ENCODE results near the gene SBNO2. TPM values are rescaled to one million over a fixed set of nuclear protein-coding genes. Genes with fewer than 3 reads are reported as not detected.

SBNO2 gene
- total and polyA plus RNA-seq, 10 donors: 16.2 to 230 (median 112) TPM

GRCh38 chr19:1221904-1222255 is 47.8 kb upstream of the SBNO2 start:
- 85 to 94% (median 92%) methylated on average over 16 to 22 of the region's 22 CpGs for WGBS, 5 donors
- Histone ChIP-seq H3K27ac (peak overlapping the region in 4 of 8 donors; percentile 27 to 55 (median 38)), H3K9me3 (no peaks in the 10 kb centered on the region), H3K27me3 (replicated peaks in 1 of 7) (no peaks in the 10 kb centered on the region), H3K36me3 (peaks cover 0 to 97% (median 67%) of the 10 kb centered on the region in 6 donors), H3K4me1 (peaks cover 8 to 65% (median 41%) of the 10 kb centered on the region in 6 donors), H3K4me3 (no peak overlapping the region)
- no peak for DNase-seq
- no peak for TF ChIP-seq POLR2A (IDR thresholded peaks at IDR 0.05)
- TF ChIP-seq POLR2AphosphoS5 (IDR thresholded peaks at IDR 0.05): peak in 1 of 3 donors; percentile 0
- intact Hi-C loops (cut with DNase I; ENCODE audit: low total_unique reads): no loop called here

GRCh38 chr19:1220976-1221903 is 47.2 kb upstream of the SBNO2 start:
- WGBS, 5 donors: 77 to 82% (median 81%) methylated on average over 25 to 38 of the region's 38 CpGs
- no peak for DNase-seq
- H3K27me3 ChIP-seq (replicated peaks in 1 of 7): no peaks in the 10 kb centered on the region
- H3K9me3 ChIP-seq: no peaks in the 10 kb centered on the region
- intact Hi-C loops (cut with DNase I; ENCODE audit: low total_unique reads): no loop called here
- H3K4me3 ChIP-seq: no peak overlapping the region
- H3K4me1 ChIP-seq: peaks cover 8 to 71% (median 47%) of the 10 kb centered on the region in 6 donors
- H3K36me3 ChIP-seq: peaks cover 0 to 97% (median 62%) of the 10 kb centered on the region in 6 donors
- peak overlapping the region in 4 of 8 donors; percentile 27 to 55 (median 38) for H3K27ac ChIP-seq
- peak; percentile 34 to 88 (median 76) for TF ChIP-seq CTCF (IDR thresholded peaks at IDR 0.05 in 8 of 11, conservative IDR thresholded peaks at IDR 0.05 in 3 of 11)
- peak; percentile 61 to 82 (median 68) for TF ChIP-seq POLR2AphosphoS5 (IDR thresholded peaks at IDR 0.05)
- TF ChIP-seq POLR2A (IDR thresholded peaks at IDR 0.05): no peak

GRCh38 chr19:1220477-1220930 is 46.4 kb upstream of the SBNO2 start:
- WGBS, 5 donors: 82 to 91% (median 88%) methylated on average over 3 to 33 of the region's 33 CpGs; no CpG with 5 or more reads in 1 of the 5 donors
- H3K4me1 ChIP-seq: peaks cover 10 to 79% (median 54%) of the 10 kb centered on the region in 6 donors
- H3K4me3 ChIP-seq: no peak overlapping the region
- TF ChIP-seq CTCF (IDR thresholded peaks at IDR 0.05 in 8 of 11, conservative IDR thresholded peaks at IDR 0.05 in 3 of 11) (no peak), POLR2A (IDR thresholded peaks at IDR 0.05) (no peak), POLR2AphosphoS5 (IDR thresholded peaks at IDR 0.05) (peak in 1 of 3 donors; percentile 27)
- H3K27me3 ChIP-seq (replicated peaks in 1 of 7): no peaks in the 10 kb centered on the region
- DNase-seq: no peak
- H3K36me3 ChIP-seq: peaks cover 0 to 97% (median 56%) of the 10 kb centered on the region in 6 donors
- no peaks in the 10 kb centered on the region for H3K9me3 ChIP-seq
- intact Hi-C loops (cut with DNase I; ENCODE audit: low total_unique reads): no loop called here
- peak overlapping the region in 1 of 8 donors; percentile 55 for H3K27ac ChIP-seq

DNA sequence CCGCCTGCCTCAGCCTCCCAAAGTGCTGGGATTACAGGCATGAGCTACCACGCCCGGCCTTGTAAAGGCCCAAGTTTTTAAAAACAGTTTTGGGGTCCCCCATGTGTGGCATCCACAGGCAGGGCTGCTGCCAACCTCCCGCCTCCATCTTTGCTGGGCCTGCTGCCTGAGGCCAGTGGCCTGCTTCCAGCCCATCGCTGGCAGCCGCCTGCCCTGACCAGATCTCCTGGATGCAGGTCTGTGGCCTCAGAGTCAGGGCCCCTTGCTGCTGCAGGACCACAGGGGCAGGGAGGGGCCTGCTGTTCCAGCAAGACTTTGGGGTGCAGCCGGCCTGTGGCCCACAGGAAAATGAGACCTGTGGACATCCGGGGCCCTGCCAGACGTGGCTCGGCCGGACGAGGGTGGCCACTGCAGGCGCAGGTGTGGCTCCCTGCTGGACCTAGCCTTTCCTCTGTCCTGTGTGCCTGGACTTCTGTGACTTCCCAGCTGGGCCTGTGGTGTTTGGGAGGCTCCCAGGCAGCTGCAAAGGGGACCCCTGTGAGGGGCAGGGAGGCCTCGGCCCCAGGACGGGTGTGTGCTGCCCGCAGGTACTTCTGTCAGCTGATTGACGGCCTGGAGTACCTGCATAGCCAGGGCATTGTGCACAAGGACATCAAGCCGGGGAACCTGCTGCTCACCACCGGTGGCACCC is 45.9 kb upstream of the SBNO2 start:
- Histone ChIP-seq H3K9me3 (no peaks in the 10 kb centered on the region), H3K27ac (peak overlapping the region in 1 of 8 donors; percentile 28), H3K27me3 (replicated peaks in 1 of 7) (no peaks in the 10 kb centered on the region), H3K36me3 (peaks cover 0 to 97% (median 51%) of the 10 kb centered on the region in 6 donors), H3K4me3 (no peak overlapping the region), H3K4me1 (peaks cover 16 to 84% (median 60%) of the 10 kb centered on the region in 6 donors)
- DNase-seq: no peak
- 90 to 96% (median 94%) methylated on average over 5 to 19 of the region's 19 CpGs for WGBS, 5 donors
- TF ChIP-seq CTCF (IDR thresholded peaks at IDR 0.05 in 8 of 11, conservative IDR thresholded peaks at IDR 0.05 in 3 of 11): no peak
- TF ChIP-seq POLR2A (IDR thresholded peaks at IDR 0.05): no peak
- TF ChIP-seq POLR2AphosphoS5 (IDR thresholded peaks at IDR 0.05): no peak
- intact Hi-C loops (cut with DNase I; ENCODE audit: low total_unique reads): no loop called here

All from spleen (tissue), 11 donors.